KOPT-K1 (cell line): Measurements from ENCODE around the gene MMP24.

Source experiments
- H3K27ac ChIP-seq: fragments of 200-600 bp; sonication (generic); 2 replicates; pipeline ENCODE4 v1.5.1; 2016; ENCODE audit warnings: antibody characterized with exemption, mild to moderate bottlenecking, low read depth, low read length; ENCODE audit not compliant: poor library complexity, severe bottlenecking
- H3K36me3 ChIP-seq: fragments of 200-600 bp; sonication (generic); 2 replicates; pipeline ENCODE4 v1.5.1; 2017; ENCODE audit warnings: antibody characterized with exemption, mild to moderate bottlenecking, low read length, moderate library complexity; ENCODE audit not compliant: insufficient read depth
- H3K9me3 ChIP-seq: fragments of 200-600 bp; sonication (generic); 2 replicates; pipeline ENCODE4 v1.5.1; 2017; ENCODE audit warnings: antibody characterized with exemption, low read length, mild to moderate bottlenecking; ENCODE audit not compliant: insufficient read depth, poor library complexity, severe bottlenecking

The MMP24 gene

GRCh38 chr20:35287509-35288324 is 61.2 kb downstream of the MMP24 start:
- H3K36me3 ChIP-seq = no peaks in the 10 kb centered on the region
- no peak overlapping the region for H3K27ac ChIP-seq

GRCh38 chr20:35288325-35289060 is 62.0 kb downstream of the MMP24 start:
- Histone ChIP-seq H3K9me3 (no peaks in the 10 kb centered on the region), H3K27ac (no peak overlapping the region), H3K36me3 (no peaks in the 10 kb centered on the region)

More at GRCh38 chr20:35287509-35288324, 61.2 kb downstream of the MMP24 start:
- H3K9me3 ChIP-seq = no peaks in the 10 kb centered on the region

- Histone ChIP-seq H3K9me3 (no peaks in the 10 kb centered on the region), H3K36me3 (no peaks in the 10 kb centered on the region), H3K27ac (no peak overlapping the region)
Measured at GRCh38 chr20:35290186-35290886, 63.8 kb downstream of the MMP24 start.

GRCh38 chr20:35290887-35291417 is 64.5 kb downstream of the MMP24 start:
- no peaks in the 10 kb centered on the region for H3K9me3 ChIP-seq
- H3K27ac ChIP-seq = no peak overlapping the region
- no peaks in the 10 kb centered on the region for H3K36me3 ChIP-seq

- Histone ChIP-seq H3K9me3 (no peaks in the 10 kb centered on the region), H3K27ac (no peak within 1 kb of the TSS), H3K36me3 (no peaks in the 10 kb centered on the region)
Measured at GRCh38 chr20:35291654-35292503, 65.4 kb downstream of the MMP24 start, which contains the start of gene FAM83C. Gene FAM83C (minus strand): TSS chr20:35292425. CDS start chr20:35292304, 121 bp downstream.

- H3K27ac ChIP-seq = no peak overlapping the region
Measured at GRCh38 chr20:35292504-35293285, 66.2 kb downstream of the MMP24 start.

GRCh38 chr20:35293303-35294292 is 67.1 kb downstream of the MMP24 start:
- Histone ChIP-seq H3K36me3 (no peaks in the 10 kb centered on the region), H3K27ac (no peak overlapping the region), H3K9me3 (no peaks in the 10 kb centered on the region)

More at GRCh38 chr20:35292504-35293285, 66.2 kb downstream of the MMP24 start:
- no peaks in the 10 kb centered on the region for H3K9me3 ChIP-seq
- H3K36me3 ChIP-seq = no peaks in the 10 kb centered on the region

- no peak overlapping the region for H3K27ac ChIP-seq
- no peaks in the 10 kb centered on the region for H3K36me3 ChIP-seq
- H3K9me3 ChIP-seq = no peaks in the 10 kb centered on the region
Measured at GRCh38 chr20:35294293-35294685, 67.8 kb downstream of the MMP24 start.

GRCh38 chr20:35295058-35295457 is 68.6 kb downstream of the MMP24 start:
- H3K36me3 ChIP-seq = no peaks in the 10 kb centered on the region
- no peak overlapping the region for H3K27ac ChIP-seq
- H3K9me3 ChIP-seq = no peaks in the 10 kb centered on the region

GRCh38 chr20:35295674-35296073 is 69.2 kb downstream of the MMP24 start:
- H3K9me3 ChIP-seq = no peaks in the 10 kb centered on the region
- H3K27ac ChIP-seq = no peak overlapping the region
- H3K36me3 ChIP-seq = no peaks in the 10 kb centered on the region

GRCh38 chr20:35296101-35296554 is 69.6 kb downstream of the MMP24 start:
- Histone ChIP-seq H3K9me3 (no peaks in the 10 kb centered on the region), H3K36me3 (no peaks in the 10 kb centered on the region), H3K27ac (no peak overlapping the region)

- Histone ChIP-seq H3K27ac (no peak overlapping the region), H3K9me3 (no peaks in the 10 kb centered on the region), H3K36me3 (0 out of 2 replicates have a peak, but pooled peaks cover 6% of the 10 kb centered on the region)
Measured at GRCh38 chr20:35297155-35297554, 70.7 kb downstream of the MMP24 start.
